Suprapubic skin (tissue), 4 donors: ENCODE data around the gene CACNA1S. TPM values are rescaled to one million over a fixed set of nuclear protein-coding genes. Genes with fewer than 3 reads are reported as not detected.

Experiments
- DNase-seq, 2 donors: peaks; one replicate each; pipeline ENCODE4 v3.0.0-alpha.2; 2019; ENCODE audit warnings: low spot score in 2 of 2
- H3K27ac ChIP-seq: fragments of 200-600 bp; sonication (generic); one replicate; pipeline ENCODE4 v1.5.1; 2019
- H3K27me3 ChIP-seq: fragments of 200-600 bp; sonication (generic); one replicate; pipeline ENCODE4 v1.5.1; 2019
- H3K36me3 ChIP-seq: fragments of 200-600 bp; sonication (generic); one replicate; pipeline ENCODE4 v1.5.1; 2019
- H3K4me1 ChIP-seq: fragments of 200-600 bp; sonication (generic); one replicate; pipeline ENCODE4 v1.5.1; 2019
- H3K4me3 ChIP-seq: fragments of 200-600 bp; sonication (generic); one replicate; pipeline ENCODE4 v1.5.1; 2019; ENCODE audit warnings: mild to moderate bottlenecking
- H3K9me3 ChIP-seq: fragments of 200-600 bp; sonication (generic); one replicate; pipeline ENCODE4 v1.5.1; 2019
- CTCF ChIP-seq, 2 donors: fragments of 200-600 bp in 1 of 2; fragments of 450-650 bp in 1 of 2; sonication (generic) in 1 of 2; IDR thresholded peaks; one replicate each; pipeline ENCODE4 v1.5.1; 2016 to 2019; ENCODE audit warnings: antibody characterized with exemption in 2 of 2, mild to moderate bottlenecking in 1 of 2, moderate library complexity in 1 of 2
- EP300 ChIP-seq: sonication (generic); formaldehyde crosslinking; IDR thresholded peaks from one replicate; pipeline ENCODE4 v1.6.1; 2017; ENCODE audit warnings: antibody characterized with exemption
- POLR2A ChIP-seq, 2 donors: fragments of 450-650 bp; IDR thresholded peaks; one replicate each; pipeline ENCODE4 v1.6.1; 2017; ENCODE audit warnings: antibody characterized with exemption in 2 of 2, mild to moderate bottlenecking in 2 of 2, moderate library complexity in 2 of 2
- POLR2AphosphoS5 ChIP-seq, 3 donors: sonication (generic); formaldehyde crosslinking; IDR thresholded peaks; one replicate each; pipeline ENCODE4 v1.6.1; 2017; ENCODE audit warnings: antibody characterized with exemption in 3 of 3
- WGBS: methylation state at CpG from one replicate; pipeline ENCODE4 v1.1.5; 2018; 5-methylcytosine and 5-hydroxymethylcytosine counted together
- total RNA-seq, 4 donors: library from RNA; depleted of rRNA; stranded (reverse); fragments of >200 nt; gene quantifications; one replicate each; pipeline ENCODE4 v1.1.0, GENCODE V29; 2016

CACNA1S gene
- total RNA-seq, 4 donors from 2014 or later, result not detected

- no peak overlapping the region for H3K4me3 ChIP-seq
- TF ChIP-seq CTCF (IDR thresholded peaks at IDR 0.05) (no peak), POLR2AphosphoS5 (IDR thresholded peaks at IDR 0.05) (no peak), EP300 (no peak), POLR2A (IDR thresholded peaks at IDR 0.05) (no peak)
- H3K4me1 ChIP-seq, result peaks cover 7% of the 10 kb centered on the region
- H3K27me3 ChIP-seq, result no peaks in the 10 kb centered on the region
- no peak for DNase-seq
- 91% methylated on average over 19 of the region's 22 CpGs for WGBS
- H3K9me3 ChIP-seq, result no peaks in the 10 kb centered on the region
- H3K27ac ChIP-seq, result no peak overlapping the region
- H3K36me3 ChIP-seq, result no peaks in the 10 kb centered on the region
Measured at GRCh38 chr1:201053155-201053860, 58.9 kb downstream of the CACNA1S start.

GRCh38 chr1:201051399-201051798 lies 60.8 kb downstream of the CACNA1S start:
- WGBS, result 85% methylated on average over 2 of the region's 2 CpGs
- H3K36me3 ChIP-seq, result no peaks in the 10 kb centered on the region
- H3K4me3 ChIP-seq, result no peak overlapping the region
- peaks cover 7% of the 10 kb centered on the region for H3K4me1 ChIP-seq
- no peak overlapping the region for H3K27ac ChIP-seq
- TF ChIP-seq POLR2AphosphoS5 (IDR thresholded peaks at IDR 0.05), result no peak
- TF ChIP-seq CTCF (IDR thresholded peaks at IDR 0.05), result no peak
- TF ChIP-seq POLR2A (IDR thresholded peaks at IDR 0.05), result no peak
- TF ChIP-seq EP300, result no peak
- no peaks in the 10 kb centered on the region for H3K27me3 ChIP-seq
- no peak for DNase-seq
- no peaks in the 10 kb centered on the region for H3K9me3 ChIP-seq

DNA sequence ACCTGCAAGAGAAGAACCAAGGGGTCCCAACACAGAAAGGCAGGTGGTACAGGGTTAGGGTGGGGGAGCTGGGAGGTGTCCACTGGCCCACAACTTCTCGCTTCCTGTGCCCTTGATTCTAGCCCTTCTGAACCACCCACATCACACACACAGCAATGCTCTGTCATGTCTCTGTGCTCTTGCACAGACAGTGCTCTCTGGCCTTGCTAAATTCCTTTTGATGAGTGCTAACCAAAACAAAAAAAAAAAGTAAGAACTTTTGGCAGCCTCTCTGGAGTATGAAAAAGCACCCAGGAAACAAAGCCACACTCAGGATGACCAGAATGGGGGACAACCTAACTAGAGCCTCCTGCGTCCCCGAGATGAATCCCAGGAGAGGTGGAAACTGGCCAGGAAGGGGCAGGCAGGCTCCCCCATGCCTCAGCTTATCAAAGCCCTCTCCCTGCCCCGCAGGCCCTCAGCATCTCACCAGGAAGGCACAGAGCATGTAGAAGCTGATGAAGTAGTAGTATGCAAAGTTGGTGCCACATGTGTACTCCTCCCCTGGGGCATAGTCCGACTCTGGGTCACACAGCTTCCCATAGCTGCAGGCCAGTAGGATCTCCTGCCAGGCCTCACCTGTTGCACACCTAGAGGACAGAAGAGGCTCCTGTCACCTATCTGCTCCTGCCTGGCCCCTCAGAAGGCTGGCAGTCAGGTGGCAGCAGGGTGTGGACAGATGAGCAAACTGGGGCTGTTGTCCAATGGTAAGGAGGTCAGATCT lies 61.5 kb downstream of the CACNA1S start:
- Histone ChIP-seq H3K36me3 (no peaks in the 10 kb centered on the region), H3K9me3 (no peaks in the 10 kb centered on the region)
- WGBS, result 89% methylated on average over 5 of the region's 5 CpGs

GRCh38 chr1:201049248-201049831 lies 62.9 kb downstream of the CACNA1S start:
- TF ChIP-seq CTCF (IDR thresholded peaks at IDR 0.05), result no peak
- no peak for TF ChIP-seq POLR2A (IDR thresholded peaks at IDR 0.05)
- TF ChIP-seq POLR2AphosphoS5 (IDR thresholded peaks at IDR 0.05), result no peak
- peaks cover 5% of the 10 kb centered on the region for H3K4me1 ChIP-seq
- H3K36me3 ChIP-seq, result no peaks in the 10 kb centered on the region
- no peak for DNase-seq
- WGBS, result 62% methylated on average over 5 of the region's 5 CpGs
- no peaks in the 10 kb centered on the region for H3K27me3 ChIP-seq
- H3K27ac ChIP-seq, result no peak overlapping the region
- H3K4me3 ChIP-seq, result no peak overlapping the region
- H3K9me3 ChIP-seq, result no peaks in the 10 kb centered on the region

More for the DNA sequence above, 61.5 kb downstream of the CACNA1S start:
- H3K27ac ChIP-seq, result no peak overlapping the region
- H3K27me3 ChIP-seq, result no peaks in the 10 kb centered on the region
- no peak for DNase-seq
- H3K4me3 ChIP-seq, result no peak overlapping the region
- H3K4me1 ChIP-seq, result peaks cover 7% of the 10 kb centered on the region
- no peak for TF ChIP-seq POLR2A (IDR thresholded peaks at IDR 0.05)
- no peak for TF ChIP-seq EP300

DNA sequence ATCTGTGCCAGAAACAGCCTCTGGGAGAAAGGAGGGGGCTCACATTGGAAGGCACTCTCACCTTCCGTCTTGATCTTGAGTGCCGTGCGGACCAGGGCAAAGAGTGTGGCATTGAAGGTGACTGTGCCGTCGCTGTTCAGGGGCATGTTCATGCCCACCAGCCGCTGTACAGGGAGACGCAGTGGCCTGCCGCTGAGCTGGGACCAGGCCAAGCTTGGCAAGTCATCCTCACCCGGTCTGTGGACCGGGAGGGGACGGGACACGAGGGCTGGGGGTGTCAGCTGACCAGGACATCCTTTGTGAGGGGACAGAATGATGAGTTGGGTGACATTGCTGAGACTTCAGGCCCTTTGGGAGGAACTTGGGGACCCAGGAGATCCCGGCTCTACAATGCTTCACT lies 63.7 kb downstream of the CACNA1S start:
- Histone ChIP-seq H3K27ac (no peak overlapping the region), H3K4me3 (no peak overlapping the region), H3K4me1 (no peaks in the 10 kb centered on the region), H3K36me3 (no peaks in the 10 kb centered on the region), H3K27me3 (no peaks in the 10 kb centered on the region), H3K9me3 (no peaks in the 10 kb centered on the region)
- DNase-seq, result no peak
- no peak for TF ChIP-seq EP300
- TF ChIP-seq POLR2AphosphoS5 (IDR thresholded peaks at IDR 0.05), result no peak
- TF ChIP-seq CTCF (IDR thresholded peaks at IDR 0.05), result no peak
- TF ChIP-seq POLR2A (IDR thresholded peaks at IDR 0.05), result no peak
- 90% methylated on average over 10 of the region's 13 CpGs for WGBS
